Spleen (tissue), 7 donors: ENCODE data around the gene UGT8.

Source experiments
- POLR2A ChIP-seq, 3 donors: fragments of 450-650 bp; IDR thresholded peaks; one replicate each; pipeline ENCODE4 v1.5.1; 2017; ENCODE audit warnings: antibody characterized with exemption in 3 of 3, mild to moderate bottlenecking in 1 of 3
- POLR2AphosphoS5 ChIP-seq, 3 donors: sonication (generic); formaldehyde crosslinking; IDR thresholded peaks; one replicate each; pipeline ENCODE4 v1.5.1; 2017; ENCODE audit warnings: antibody characterized with exemption in 3 of 3
- TF ChIP-seq, protein P1 (sequence below), 11 experiments: fragments of 200-600 bp in 7 of 11; fragments of 450-650 bp in 4 of 11; sonication (generic) in 4 of 11; IDR thresholded peaks in 8 of 11; conservative IDR thresholded peaks in 3 of 11; 1 replicate in 7 of 11; 2 replicates in 4 of 11; pipeline versions ENCODE4 v1.4.0 to v1.8.0; 2016 to 2021; ENCODE audit warnings: antibody characterized with exemption in 11 of 11, inconsistent platforms in 4 of 11, mild to moderate bottlenecking in 1 of 11
- donor health status: DM: no; HTN: no; CAD: no; lungs with moderate emphysema.
- donor health status: DM: no; HTN: no; CAD: no.
- donor health status: DM: no; HTN: no; CAD: no.

DNA sequence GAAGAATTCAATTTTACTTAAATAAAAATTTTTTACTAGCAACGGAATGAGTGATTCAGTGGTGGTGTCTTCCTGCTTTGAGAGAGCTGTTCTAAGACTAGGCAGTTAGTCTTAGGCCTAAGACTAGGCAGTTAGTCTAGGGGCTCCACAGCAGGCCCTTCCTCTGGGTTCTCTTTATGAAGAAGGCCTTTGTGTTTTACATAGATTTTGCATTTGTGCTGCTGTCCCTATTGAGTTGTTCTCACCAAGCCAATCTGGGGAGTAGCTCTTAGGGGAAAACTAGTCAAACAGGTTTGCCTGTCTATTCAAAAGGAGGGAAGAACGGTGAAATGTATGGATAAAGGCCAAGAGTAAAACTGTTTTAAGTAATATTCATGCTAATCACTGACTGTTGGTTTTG is 7.6 kb downstream of the UGT8 start:
- TF ChIP-seq, protein P1, sequence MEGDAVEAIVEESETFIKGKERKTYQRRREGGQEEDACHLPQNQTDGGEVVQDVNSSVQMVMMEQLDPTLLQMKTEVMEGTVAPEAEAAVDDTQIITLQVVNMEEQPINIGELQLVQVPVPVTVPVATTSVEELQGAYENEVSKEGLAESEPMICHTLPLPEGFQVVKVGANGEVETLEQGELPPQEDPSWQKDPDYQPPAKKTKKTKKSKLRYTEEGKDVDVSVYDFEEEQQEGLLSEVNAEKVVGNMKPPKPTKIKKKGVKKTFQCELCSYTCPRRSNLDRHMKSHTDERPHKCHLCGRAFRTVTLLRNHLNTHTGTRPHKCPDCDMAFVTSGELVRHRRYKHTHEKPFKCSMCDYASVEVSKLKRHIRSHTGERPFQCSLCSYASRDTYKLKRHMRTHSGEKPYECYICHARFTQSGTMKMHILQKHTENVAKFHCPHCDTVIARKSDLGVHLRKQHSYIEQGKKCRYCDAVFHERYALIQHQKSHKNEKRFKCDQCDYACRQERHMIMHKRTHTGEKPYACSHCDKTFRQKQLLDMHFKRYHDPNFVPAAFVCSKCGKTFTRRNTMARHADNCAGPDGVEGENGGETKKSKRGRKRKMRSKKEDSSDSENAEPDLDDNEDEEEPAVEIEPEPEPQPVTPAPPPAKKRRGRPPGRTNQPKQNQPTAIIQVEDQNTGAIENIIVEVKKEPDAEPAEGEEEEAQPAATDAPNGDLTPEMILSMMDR (IDR thresholded peaks at IDR 0.05 in 8 of 11, conservative IDR thresholded peaks at IDR 0.05 in 3 of 11): no peak
- TF ChIP-seq POLR2A (IDR thresholded peaks at IDR 0.05) (no peak), POLR2AphosphoS5 (IDR thresholded peaks at IDR 0.05) (no peak)
